Left forelimb (tissue), 1 donor: Measurements from ENCODE around the gene ABCA5.
"Not testable (repeated sequence)": the region's sequence is repeated elsewhere in the genome, so short reads cannot be mapped to it uniquely, and the experiment has no call there.

Experiments used
- DNase-seq: peaks from one replicate; pipeline ENCODE4 v3.0.0-alpha.2; 2018; ENCODE audit warnings: low spot score

ABCA5 gene

GRCh38 chr17:69325518-69326376, 1.2 kb downstream of the ABCA5 start:
- DNase-seq = no peak

- DNase-seq = no peak
These were observed 3.1 kb downstream of the ABCA5 start for GRCh38 chr17:69323806-69324205.

GRCh38 chr17:69320908-69321238, 6.1 kb downstream of the ABCA5 start:
- DNase-seq = no peak

GRCh38 chr17:69320210-69320907, 6.6 kb downstream of the ABCA5 start:
- DNase-seq = no peak

GRCh38 chr17:69317625-69318024, 9.3 kb downstream of the ABCA5 start:
- no peak for DNase-seq

GRCh38 chr17:69314246-69315065, 12.5 kb downstream of the ABCA5 start:
- no peak for DNase-seq

- DNase-seq = no peak
These were observed 21.8 kb downstream of the ABCA5 start for GRCh38 chr17:69305177-69305576.

GRCh38 chr17:69302682-69303081, 24.3 kb downstream of the ABCA5 start:
- no peak for DNase-seq

GRCh38 chr17:69300222-69300621, 26.7 kb downstream of the ABCA5 start:
- no peak for DNase-seq

GRCh38 chr17:69298120-69298722, 28.7 kb downstream of the ABCA5 start:
- DNase-seq = not testable (repeated sequence)

GRCh38 chr17:69287168-69287567, 39.8 kb downstream of the ABCA5 start:
- DNase-seq = no peak

- no peak for DNase-seq
These were observed 40.7 kb downstream of the ABCA5 start for GRCh38 chr17:69286257-69286656.

GRCh38 chr17:69284646-69285045, 42.3 kb downstream of the ABCA5 start:
- DNase-seq = no peak

- no peak for DNase-seq
These were observed 44.9 kb downstream of the ABCA5 start for GRCh38 chr17:69282002-69282401.

GRCh38 chr17:69276279-69276678, 50.7 kb downstream of the ABCA5 start:
- DNase-seq = not testable (repeated sequence)

- no peak for DNase-seq
These were observed 51.2 kb downstream of the ABCA5 start for GRCh38 chr17:69275751-69276150.

GRCh38 chr17:69271023-69271422, 55.9 kb downstream of the ABCA5 start:
- DNase-seq = no peak

- DNase-seq = no peak
These were observed 57.6 kb downstream of the ABCA5 start for GRCh38 chr17:69269131-69269998.

- no peak for DNase-seq
These were observed 58.4 kb downstream of the ABCA5 start for GRCh38 chr17:69268543-69269014.

- no peak for DNase-seq
These were observed 59.7 kb downstream of the ABCA5 start for GRCh38 chr17:69267219-69267618.

GRCh38 chr17:69265873-69266272, 61.1 kb downstream of the ABCA5 start:
- no peak for DNase-seq
